HG02973 (cell line): ENCODE results near the gene SCML1.
"Not testable (repeated sequence)": the region's sequence is repeated elsewhere in the genome, so short reads cannot be mapped to it uniquely, and the experiment has no call there.

Source experiments
- ATAC-seq: cut with Tn5 transposase; IDR thresholded peaks from one replicate; pipeline ENCODE4 v1.9.1; 2021; ENCODE audit warnings: moderate library complexity; ENCODE audit not compliant: unreplicated experiment

The SCML1 gene

GRCh38 chrX:17738737-17739535 is 1.6 kb downstream of the SCML1 start:
- no peak for ATAC-seq

GRCh38 chrX:17740137-17741122 is 3.1 kb downstream of the SCML1 start:
- ATAC-seq, result no peak

GRCh38 chrX:17741123-17741511 is 3.8 kb downstream of the SCML1 start:
- no peak for ATAC-seq

GRCh38 chrX:17743913-17744312 is 6.6 kb downstream of the SCML1 start:
- ATAC-seq, result no peak

- ATAC-seq, result no peak
Measured at GRCh38 chrX:17744896-17745523, 7.7 kb downstream of the SCML1 start.

- no peak for ATAC-seq
Measured at GRCh38 chrX:17747692-17748091, 10.4 kb downstream of the SCML1 start.

- no peak for ATAC-seq
Measured at GRCh38 chrX:17748684-17749083, 11.4 kb downstream of the SCML1 start.

- no peak for ATAC-seq
Measured at GRCh38 chrX:17750436-17750835, 13.1 kb downstream of the SCML1 start.

GRCh38 chrX:17758382-17758781 is 21.1 kb downstream of the SCML1 start:
- peak; percentile 81 for ATAC-seq

GRCh38 chrX:17759990-17760389 is 22.7 kb downstream of the SCML1 start:
- ATAC-seq, result no peak

- no peak for ATAC-seq
Measured at GRCh38 chrX:17767734-17768133, 30.4 kb downstream of the SCML1 start.

GRCh38 chrX:17768997-17769396 is 31.7 kb downstream of the SCML1 start:
- ATAC-seq, result no peak

GRCh38 chrX:17769701-17770269 is 32.5 kb downstream of the SCML1 start:
- no peak for ATAC-seq

- no peak for ATAC-seq
Measured at GRCh38 chrX:17773221-17773876, 36.1 kb downstream of the SCML1 start.

- ATAC-seq, result no peak
Measured at GRCh38 chrX:17774053-17774452, 36.8 kb downstream of the SCML1 start.

- no peak for ATAC-seq
Measured at GRCh38 chrX:17778997-17779396, 41.7 kb downstream of the SCML1 start.

GRCh38 chrX:17779434-17779833 is 42.1 kb downstream of the SCML1 start:
- no peak for ATAC-seq

GRCh38 chrX:17786554-17787347 is 49.5 kb downstream of the SCML1 start:
- not testable (repeated sequence) for ATAC-seq

- no peak for ATAC-seq
Measured at GRCh38 chrX:17787557-17787956, 50.3 kb downstream of the SCML1 start.

- ATAC-seq, result no peak
Measured at GRCh38 chrX:17788439-17788838, 51.1 kb downstream of the SCML1 start.
